Skin of body (tissue), 2 donors: ENCODE results near the gene KCNH1. TPM values are rescaled to one million over a fixed set of nuclear protein-coding genes. Genes with fewer than 3 reads are reported as not detected.
"Not testable (repeated sequence)": the region's sequence is repeated elsewhere in the genome, so short reads cannot be mapped to it uniquely, and the experiment has no call there.

Source experiments
- DNase-seq: peaks from one replicate; lab custom pipeline; 2025; lab: John Stamatoyannopoulos, UW
- total RNA-seq: library from RNA; depleted of rRNA; stranded (reverse); fragments of >200 nt; gene quantifications from one replicate; pipeline ENCODE4 v1.2.3, GENCODE V29; 2014

KCNH1 gene
- total RNA-seq, 1 donor from 2014 or later, result 0.59 TPM

GRCh38 chr1:210688512-210689234, 445.3 kb downstream of the KCNH1 start:
- no peak for DNase-seq

- DNase-seq, result no peak
These were observed 446.2 kb downstream of the KCNH1 start for GRCh38 chr1:210687582-210688279.

- DNase-seq, result no peak
These were observed 447.1 kb downstream of the KCNH1 start for GRCh38 chr1:210686841-210687240.

- DNase-seq, result no peak
These were observed 448.7 kb downstream of the KCNH1 start for GRCh38 chr1:210685295-210685650.

GRCh38 chr1:210684466-210685294, 449.3 kb downstream of the KCNH1 start:
- DNase-seq, result no peak

- no peak for DNase-seq
These were observed 450.4 kb downstream of the KCNH1 start for GRCh38 chr1:210683403-210684047.

GRCh38 chr1:210681158-210681557, 452.8 kb downstream of the KCNH1 start:
- DNase-seq, result no peak

GRCh38 chr1:210678306-210678705, 455.6 kb downstream of the KCNH1 start:
- no peak for DNase-seq

GRCh38 chr1:210677533-210677932, 456.4 kb downstream of the KCNH1 start:
- no peak for DNase-seq

- DNase-seq, result no peak
These were observed 457.4 kb downstream of the KCNH1 start for GRCh38 chr1:210676539-210676938.

GRCh38 chr1:210674151-210674550, 459.8 kb downstream of the KCNH1 start:
- no peak for DNase-seq

GRCh38 chr1:210669951-210670350, 464.0 kb downstream of the KCNH1 start:
- no peak for DNase-seq

- DNase-seq, result no peak
These were observed 470.0 kb downstream of the KCNH1 start for GRCh38 chr1:210663730-210664573.

- DNase-seq, result no peak
These were observed 471.5 kb downstream of the KCNH1 start for GRCh38 chr1:210662291-210663050.

GRCh38 chr1:210661520-210661919, 472.4 kb downstream of the KCNH1 start:
- DNase-seq, result not testable (repeated sequence)

GRCh38 chr1:210657806-210658205, 476.1 kb downstream of the KCNH1 start:
- DNase-seq, result no peak

GRCh38 chr1:210655511-210655910, 478.4 kb downstream of the KCNH1 start:
- no peak for DNase-seq

GRCh38 chr1:210654176-210654981, 479.6 kb downstream of the KCNH1 start:
- no peak for DNase-seq

GRCh38 chr1:210653771-210654170, 480.2 kb downstream of the KCNH1 start:
- DNase-seq, result peak; percentile 4
